Measurements from ENCODE around the gene MDP1.

DNA sequence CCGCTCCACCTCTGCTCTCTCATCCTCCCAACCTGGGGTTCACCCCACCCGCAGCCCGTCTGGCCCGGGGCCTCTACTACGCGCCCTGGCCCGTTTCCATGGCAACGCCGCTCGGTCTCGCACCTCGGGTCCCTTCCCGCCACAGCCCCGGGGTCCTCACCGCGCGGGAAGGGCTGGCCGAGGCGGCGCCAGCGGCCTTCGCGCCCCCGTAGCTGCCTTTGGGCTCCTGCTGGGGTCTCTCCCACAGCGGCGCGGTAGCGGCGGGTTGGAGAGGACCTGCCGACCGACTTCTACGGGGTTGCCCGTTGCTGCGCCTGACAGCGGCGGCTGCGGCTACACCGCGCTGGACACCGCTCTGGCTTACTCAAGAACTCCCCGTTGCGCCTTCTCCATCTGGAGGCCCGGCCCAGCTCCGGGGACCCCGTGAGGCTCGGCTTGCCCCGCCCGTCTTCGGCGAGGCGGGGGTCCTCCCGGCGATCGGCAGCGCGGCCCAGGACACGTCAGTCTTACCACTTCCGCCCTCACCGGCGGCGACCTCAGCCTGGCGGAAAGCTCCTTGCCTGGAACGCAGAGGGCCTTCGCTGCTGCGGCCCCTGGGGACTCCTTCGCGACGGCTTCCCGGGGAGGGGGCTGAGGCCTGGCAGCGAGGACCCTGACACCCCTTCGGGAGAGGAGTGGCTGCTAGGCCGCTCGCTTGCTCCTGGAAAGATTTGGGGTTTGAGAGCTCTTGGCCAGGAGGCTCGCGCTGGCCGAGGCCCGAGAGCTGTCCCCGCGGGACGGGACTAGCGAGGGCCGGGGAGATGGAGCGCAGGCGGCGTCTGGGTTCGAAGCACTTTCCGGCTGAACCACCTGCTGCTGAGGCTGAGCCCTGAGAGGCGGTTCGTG lies 20.4 kb downstream of the MDP1 start, which contains the start of gene TM9SF1:
- peak; percentile 76 to 91 for TF ChIP-seq POLR2A (IDR thresholded peaks at IDR 0.05)
- TF ChIP-seq, protein P1, sequence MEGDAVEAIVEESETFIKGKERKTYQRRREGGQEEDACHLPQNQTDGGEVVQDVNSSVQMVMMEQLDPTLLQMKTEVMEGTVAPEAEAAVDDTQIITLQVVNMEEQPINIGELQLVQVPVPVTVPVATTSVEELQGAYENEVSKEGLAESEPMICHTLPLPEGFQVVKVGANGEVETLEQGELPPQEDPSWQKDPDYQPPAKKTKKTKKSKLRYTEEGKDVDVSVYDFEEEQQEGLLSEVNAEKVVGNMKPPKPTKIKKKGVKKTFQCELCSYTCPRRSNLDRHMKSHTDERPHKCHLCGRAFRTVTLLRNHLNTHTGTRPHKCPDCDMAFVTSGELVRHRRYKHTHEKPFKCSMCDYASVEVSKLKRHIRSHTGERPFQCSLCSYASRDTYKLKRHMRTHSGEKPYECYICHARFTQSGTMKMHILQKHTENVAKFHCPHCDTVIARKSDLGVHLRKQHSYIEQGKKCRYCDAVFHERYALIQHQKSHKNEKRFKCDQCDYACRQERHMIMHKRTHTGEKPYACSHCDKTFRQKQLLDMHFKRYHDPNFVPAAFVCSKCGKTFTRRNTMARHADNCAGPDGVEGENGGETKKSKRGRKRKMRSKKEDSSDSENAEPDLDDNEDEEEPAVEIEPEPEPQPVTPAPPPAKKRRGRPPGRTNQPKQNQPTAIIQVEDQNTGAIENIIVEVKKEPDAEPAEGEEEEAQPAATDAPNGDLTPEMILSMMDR (IDR thresholded peaks at IDR 0.05) = no peak
